ENCODE measurements around the gene MS4A1. TPM values are rescaled to one million over a fixed set of nuclear protein-coding genes. Genes with fewer than 3 reads are reported as not detected.

Gene MS4A1
- total RNA-seq, result not detected in 2 replicates

GRCh38 chr11:60455531-60456042 lies at the start of gene MS4A1:
TSS of gene MS4A1 (plus strand) at chr11:60455847. CDS start at chr11:60462375, 6,528 bp downstream.

GRCh38 chr11:60429272-60429671 lies 26.4 kb upstream of the MS4A1 start, which contains the start of gene MS4A5:
TSS of gene MS4A5 (plus strand) at chr11:60429572. CDS start at chr11:60429675, 103 bp downstream.

GRCh38 chr11:60492488-60493009 lies 36.9 kb downstream of the MS4A1 start, which contains the start of gene MS4A12:
TSS of gene MS4A12 (plus strand) at chr11:60492778. CDS start at chr11:60497319, 4,541 bp downstream.

GRCh38 chr11:60515144-60515855 lies 59.7 kb downstream of the MS4A1 start, which contains the start of gene MS4A13:
TSS of gene MS4A13 (plus strand) at chr11:60515392. CDS start at chr11:60518084, 2,692 bp downstream.

Other genes starting within 250 kb of the MS4A1 start
- gene MS4A4E, start 212.7 kb upstream of the MS4A1 start, total RNA-seq, result not detected in 2 replicates
- gene MS4A4A, start 175.2 kb upstream of the MS4A1 start, total RNA-seq, result not detected in 2 replicates
- gene MS4A6E, start 128.6 kb upstream of the MS4A1 start, total RNA-seq, result not detected in 2 replicates
- not detected in 2 replicates for gene MS4A7, start 77.3 kb upstream of the MS4A1 start, total RNA-seq
- gene MS4A14, start 59.4 kb upstream of the MS4A1 start, total RNA-seq, result not detected in 2 replicates
- gene MS4A5, start 26.3 kb upstream of the MS4A1 start, total RNA-seq, result not detected in 2 replicates
- not detected in 2 replicates for gene MS4A12, start 36.9 kb downstream of the MS4A1 start, total RNA-seq
- not detected in 2 replicates for gene MS4A13, start 59.5 kb downstream of the MS4A1 start, total RNA-seq
- not detected in 2 replicates for gene MS4A8, start 243.8 kb downstream of the MS4A1 start, total RNA-seq

Measured in uterine smooth muscle cell (primary cell).